MM.1S (cell line): ENCODE measurements around the gene TSEN2.

Experiments used
- DNase-seq: peaks from one replicate; pipeline ENCODE4 v3.0.0-alpha.2; 2015
- H2AFZ ChIP-seq: fragments of 300-600 bp; sonication (generic); 2 replicates; pipeline ENCODE4 v1.6.0; 2016; ENCODE audit warnings: antibody characterized with exemption, low read length
- H3F3A ChIP-seq: fragments of 300-600 bp; sonication (generic); 2 replicates; pipeline ENCODE4 v1.6.1; 2016; ENCODE audit warnings: mild to moderate bottlenecking, antibody characterized with exemption, low read length, moderate library complexity, mixed read lengths; ENCODE audit not compliant: insufficient read depth
- H3K27ac ChIP-seq: fragments of 300-600 bp; sonication (generic); 2 replicates; pipeline ENCODE4 v1.5.1; 2016; ENCODE audit warnings: mild to moderate bottlenecking, low read length
- H3K27me3 ChIP-seq: fragments of 300-600 bp; sonication (generic); replicated peaks from 2 replicates; pipeline ENCODE4 v1.6.0; 2016; ENCODE audit warnings: low read length; ENCODE audit not compliant: insufficient read depth
- H3K36me3 ChIP-seq: fragments of 300-600 bp; sonication (generic); replicated peaks from 2 replicates; pipeline ENCODE4 v1.6.1; 2016; ENCODE audit warnings: mild to moderate bottlenecking, low read length, mixed read lengths; ENCODE audit not compliant: insufficient read depth
- H3K4me1 ChIP-seq: fragments of 300-600 bp; sonication (generic); 2 replicates; pipeline ENCODE4 v1.6.1; 2016; ENCODE audit warnings: low read length, mixed read lengths
- H3K4me2 ChIP-seq: fragments of 300-600 bp; sonication (generic); 2 replicates; pipeline ENCODE4 v1.6.0; 2016; ENCODE audit warnings: low read depth, low read length
- H3K4me3 ChIP-seq: fragments of 300-600 bp; sonication (generic); 2 replicates; pipeline ENCODE4 v1.5.1; 2016; ENCODE audit warnings: low read length, mixed read lengths
- H3K79me2 ChIP-seq: fragments of 300-600 bp; sonication (generic); 2 replicates; pipeline ENCODE4 v1.6.1; 2016; ENCODE audit warnings: mixed run types, low read length, mixed read lengths
- H3K9ac ChIP-seq: fragments of 300-600 bp; sonication (generic); 2 replicates; pipeline ENCODE4 v1.6.1; 2016; ENCODE audit warnings: low read length, mixed read lengths
- H3K9me2 ChIP-seq: fragments of 300-600 bp; sonication (generic); replicated peaks from 2 replicates; pipeline ENCODE4 v1.6.1; 2016; ENCODE audit warnings: mild to moderate bottlenecking, low read length, mixed read lengths; ENCODE audit not compliant: insufficient read depth
- H3K9me3 ChIP-seq: fragments of 300-600 bp; sonication (generic); replicated peaks from 2 replicates; pipeline ENCODE4 v1.6.1; 2016; ENCODE audit warnings: mild to moderate bottlenecking, low read length, mixed read lengths; ENCODE audit not compliant: insufficient read depth
- H4K20me1 ChIP-seq: fragments of 300-600 bp; sonication (generic); 2 replicates; pipeline ENCODE4 v1.6.1; 2016; ENCODE audit warnings: mild to moderate bottlenecking, low read length, moderate library complexity, mixed read lengths; ENCODE audit not compliant: insufficient read depth
- EZH2 ChIP-seq: fragments of 300-600 bp; sonication (generic); optimal IDR thresholded peaks from 2 replicates; pipeline ENCODE3; 2017; ENCODE audit warnings: low read depth, mild to moderate bottlenecking, antibody characterized with exemption, low read length, mixed read lengths
- EZH2phosphoT487 ChIP-seq: fragments of 300-600 bp; sonication (generic); IDR thresholded peaks from 2 replicates; pipeline ENCODE4 v1.6.1; 2018; ENCODE audit warnings: antibody characterized with exemption, low read length
- TF ChIP-seq, protein P1 (sequence below): fragments of 300-600 bp; sonication (generic); IDR thresholded peaks from 2 replicates; pipeline ENCODE4 v1.5.1; 2016; ENCODE audit warnings: antibody characterized with exemption, low read length, mixed read lengths

Gene TSEN2

DNA sequence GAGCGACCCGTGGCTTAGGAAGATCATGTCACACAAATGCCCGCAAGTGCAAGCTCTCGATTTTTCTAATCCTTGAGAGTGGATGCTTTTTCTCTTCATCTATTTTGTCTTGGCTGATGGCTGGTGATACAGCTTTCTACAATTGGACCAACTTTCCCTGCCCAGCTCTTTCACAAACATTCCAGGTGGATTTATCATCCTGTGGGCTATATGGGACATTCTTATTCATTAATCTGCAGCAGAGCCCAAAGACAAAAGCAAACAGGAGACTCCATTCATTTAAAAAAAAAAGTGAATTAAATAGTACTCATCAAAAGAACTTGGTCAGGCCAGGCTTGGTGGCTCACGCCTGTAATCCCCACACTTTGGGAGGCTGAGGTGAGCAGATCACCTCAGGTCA, 14.2 kb upstream of the TSEN2 start:
- H4K20me1 ChIP-seq: no peaks in the 10 kb centered on the region
- H3K27ac ChIP-seq: no peak overlapping the region
- no peak overlapping the region for H3K4me3 ChIP-seq
- H3K9me2 ChIP-seq: no peaks in the 10 kb centered on the region
- no peaks in the 10 kb centered on the region for H3K36me3 ChIP-seq
- no peaks in the 10 kb centered on the region for H3K4me1 ChIP-seq
- H3K4me2 ChIP-seq: no peak overlapping the region
- no peak overlapping the region for H3K9ac ChIP-seq
- no peak for DNase-seq
- no peak overlapping the region for H2AFZ ChIP-seq
- no peaks in the 10 kb centered on the region for H3K9me3 ChIP-seq
- TF ChIP-seq EZH2: no peak
- TF ChIP-seq EZH2phosphoT487: no peak
- TF ChIP-seq, protein P1, sequence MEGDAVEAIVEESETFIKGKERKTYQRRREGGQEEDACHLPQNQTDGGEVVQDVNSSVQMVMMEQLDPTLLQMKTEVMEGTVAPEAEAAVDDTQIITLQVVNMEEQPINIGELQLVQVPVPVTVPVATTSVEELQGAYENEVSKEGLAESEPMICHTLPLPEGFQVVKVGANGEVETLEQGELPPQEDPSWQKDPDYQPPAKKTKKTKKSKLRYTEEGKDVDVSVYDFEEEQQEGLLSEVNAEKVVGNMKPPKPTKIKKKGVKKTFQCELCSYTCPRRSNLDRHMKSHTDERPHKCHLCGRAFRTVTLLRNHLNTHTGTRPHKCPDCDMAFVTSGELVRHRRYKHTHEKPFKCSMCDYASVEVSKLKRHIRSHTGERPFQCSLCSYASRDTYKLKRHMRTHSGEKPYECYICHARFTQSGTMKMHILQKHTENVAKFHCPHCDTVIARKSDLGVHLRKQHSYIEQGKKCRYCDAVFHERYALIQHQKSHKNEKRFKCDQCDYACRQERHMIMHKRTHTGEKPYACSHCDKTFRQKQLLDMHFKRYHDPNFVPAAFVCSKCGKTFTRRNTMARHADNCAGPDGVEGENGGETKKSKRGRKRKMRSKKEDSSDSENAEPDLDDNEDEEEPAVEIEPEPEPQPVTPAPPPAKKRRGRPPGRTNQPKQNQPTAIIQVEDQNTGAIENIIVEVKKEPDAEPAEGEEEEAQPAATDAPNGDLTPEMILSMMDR: no peak
- no peaks in the 10 kb centered on the region for H3K79me2 ChIP-seq
- no peaks in the 10 kb centered on the region for H3K27me3 ChIP-seq
- no peaks in the 10 kb centered on the region for H3F3A ChIP-seq

DNA sequence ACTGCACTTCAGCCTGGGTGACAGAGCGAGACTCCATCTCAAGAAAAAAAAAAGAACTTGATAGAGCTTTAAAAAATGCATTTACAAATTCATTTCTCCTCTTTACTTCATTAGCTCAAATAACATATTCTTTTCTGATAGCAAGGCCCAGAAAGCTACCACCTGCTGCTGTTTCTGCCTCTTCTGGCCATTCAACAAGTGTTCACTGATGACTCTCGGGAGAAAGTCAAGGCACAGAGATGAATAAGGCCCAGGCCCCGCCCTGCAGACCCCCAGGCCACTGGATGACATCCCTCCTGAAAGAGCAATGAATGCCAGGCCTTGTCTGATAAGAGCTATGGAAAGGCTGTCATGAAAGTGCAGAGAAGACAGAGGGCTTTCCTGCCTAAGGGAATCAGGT, 13.6 kb upstream of the TSEN2 start:
- Histone ChIP-seq H3K4me3 (no peak overlapping the region), H2AFZ (no peak overlapping the region), H3K9me3 (no peaks in the 10 kb centered on the region), H3K27ac (no peak overlapping the region), H3K9ac (no peak overlapping the region), H3K27me3 (no peaks in the 10 kb centered on the region), H3K9me2 (no peaks in the 10 kb centered on the region), H3K36me3 (no peaks in the 10 kb centered on the region), H4K20me1 (no peaks in the 10 kb centered on the region), H3K4me1 (no peaks in the 10 kb centered on the region), H3K79me2 (no peaks in the 10 kb centered on the region), H3F3A (no peaks in the 10 kb centered on the region), H3K4me2 (no peak overlapping the region)
- TF ChIP-seq EZH2phosphoT487 (no peak), EZH2 (no peak)
- TF ChIP-seq, protein P1: no peak
- no peak for DNase-seq

DNA sequence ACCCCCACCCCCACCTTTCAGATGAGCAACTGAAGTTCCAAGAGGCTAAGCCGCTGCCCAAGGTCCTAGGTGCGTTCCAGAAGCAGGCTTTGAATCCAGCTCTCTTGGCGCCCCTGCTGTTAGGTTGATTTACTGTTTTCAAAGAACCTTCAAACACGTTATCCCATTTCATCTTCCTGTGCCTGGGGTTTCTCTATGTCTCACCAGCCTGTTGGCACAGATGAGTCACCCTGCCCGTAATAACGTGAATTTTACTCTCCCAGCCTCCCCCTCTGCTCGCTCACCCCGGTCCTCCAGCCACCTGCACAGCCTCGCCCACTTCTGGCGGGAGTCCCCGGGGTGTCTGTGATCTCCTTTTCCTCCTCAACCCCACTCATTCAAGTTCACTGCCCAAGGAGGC, 13.0 kb upstream of the TSEN2 start:
- no peaks in the 10 kb centered on the region for H4K20me1 ChIP-seq
- H3F3A ChIP-seq: no peaks in the 10 kb centered on the region
- no peak for TF ChIP-seq EZH2
- no peak for TF ChIP-seq EZH2phosphoT487
- TF ChIP-seq, protein P1: no peak
- H3K4me3 ChIP-seq: no peak overlapping the region
- no peak overlapping the region for H3K9ac ChIP-seq
- no peaks in the 10 kb centered on the region for H3K27me3 ChIP-seq
- H3K36me3 ChIP-seq: no peaks in the 10 kb centered on the region
- no peaks in the 10 kb centered on the region for H3K79me2 ChIP-seq
- no peak overlapping the region for H3K4me2 ChIP-seq
- H3K9me3 ChIP-seq: no peaks in the 10 kb centered on the region
- no peaks in the 10 kb centered on the region for H3K4me1 ChIP-seq
- no peaks in the 10 kb centered on the region for H3K9me2 ChIP-seq
- H2AFZ ChIP-seq: no peak overlapping the region
- DNase-seq: no peak
- H3K27ac ChIP-seq: no peak overlapping the region
